Midbrain (tissue), 1 donor: ENCODE data around the gene KLF7.

Experiments used
- DNase-seq: peaks from one replicate; lab custom pipeline; 2025; lab: John Stamatoyannopoulos, UW

KLF7 gene

GRCh38 chr2:207148020-207148419, 17.7 kb downstream of the KLF7 start:
- DNase-seq, result no peak

GRCh38 chr2:207144173-207144785, 21.5 kb downstream of the KLF7 start:
- DNase-seq, result no peak

- DNase-seq, result peak; percentile 65
These were observed 22.3 kb downstream of the KLF7 start for GRCh38 chr2:207143215-207144172.

GRCh38 chr2:207142461-207142860, 23.3 kb downstream of the KLF7 start:
- DNase-seq, result peak; percentile 39

GRCh38 chr2:207141386-207141785, 24.4 kb downstream of the KLF7 start:
- no peak for DNase-seq

- DNase-seq, result no peak
These were observed 25.5 kb downstream of the KLF7 start for GRCh38 chr2:207140265-207140664.

- DNase-seq, result no peak
These were observed 26.2 kb downstream of the KLF7 start for GRCh38 chr2:207139552-207139951.

GRCh38 chr2:207138627-207139297, 27.0 kb downstream of the KLF7 start:
- no peak for DNase-seq

- no peak for DNase-seq
These were observed 28.0 kb downstream of the KLF7 start for GRCh38 chr2:207137596-207138337.

- no peak for DNase-seq
These were observed 28.9 kb downstream of the KLF7 start for GRCh38 chr2:207136874-207137273.

- DNase-seq, result no peak
These were observed 29.8 kb downstream of the KLF7 start for GRCh38 chr2:207135801-207136457.

GRCh38 chr2:207135340-207135739, 30.4 kb downstream of the KLF7 start:
- no peak for DNase-seq

GRCh38 chr2:207133820-207134519, 31.8 kb downstream of the KLF7 start:
- DNase-seq, result no peak

GRCh38 chr2:207133458-207133819, 32.3 kb downstream of the KLF7 start:
- peak; percentile 20 for DNase-seq

GRCh38 chr2:207132019-207132418, 33.7 kb downstream of the KLF7 start:
- no peak for DNase-seq

GRCh38 chr2:207131594-207131993, 34.2 kb downstream of the KLF7 start:
- no peak for DNase-seq

GRCh38 chr2:207130958-207131521, 34.7 kb downstream of the KLF7 start:
- no peak for DNase-seq

- DNase-seq, result no peak
These were observed 35.9 kb downstream of the KLF7 start for GRCh38 chr2:207129821-207130220.

GRCh38 chr2:207128867-207129266, 36.9 kb downstream of the KLF7 start:
- DNase-seq, result no peak

- no peak for DNase-seq
These were observed 38.9 kb downstream of the KLF7 start for GRCh38 chr2:207126724-207127308.
